WERI-Rb-1 (cell line): ENCODE results near the gene PPFIBP1.
"Not testable (repeated sequence)": the region's sequence is repeated elsewhere in the genome, so short reads cannot be mapped to it uniquely, and the experiment has no call there.

Experiments used
- DNase-seq: peaks from one replicate; pipeline ENCODE4 v3.0.0-alpha.2; 2020
- H3K27ac ChIP-seq: fragments of 250-450 bp; sonication (Bioruptor Pico); 2 replicates; pipeline ENCODE4 v1.5.1; 2020; ENCODE audit warnings: mild to moderate bottlenecking, moderate library complexity
- H3K27me3 ChIP-seq: fragments of 250-450 bp; sonication (Bioruptor Pico); 2 replicates; pipeline ENCODE4 v1.5.1; 2021; ENCODE audit warnings: mild to moderate bottlenecking, low read depth, moderate library complexity; ENCODE audit not compliant: insufficient read depth, severe bottlenecking
- H3K36me3 ChIP-seq: fragments of 250-450 bp; sonication (Bioruptor Pico); 2 replicates; pipeline ENCODE4 v1.5.1; 2020; ENCODE audit warnings: mild to moderate bottlenecking, moderate library complexity
- H3K4me3 ChIP-seq: 2 replicates; pipeline ENCODE4 v1.5.1; 2011; ENCODE audit warnings: low read depth, mild to moderate bottlenecking, control low read depth, low read length
- H3K9me3 ChIP-seq: fragments of 250-450 bp; sonication (Bioruptor Pico); 2 replicates; pipeline ENCODE4 v1.5.1; 2021; ENCODE audit warnings: mild to moderate bottlenecking, moderate library complexity; ENCODE audit not compliant: severe bottlenecking
- TF ChIP-seq, protein P1 (sequence below): IDR thresholded peaks from 2 replicates; pipeline ENCODE4 v1.5.1; 2011; ENCODE audit warnings: low read depth, mild to moderate bottlenecking, control low read depth, inconsistent platforms, low read length

Gene PPFIBP1

GRCh38 chr12:27580561-27581330 is 56.7 kb downstream of the PPFIBP1 start:
- Histone ChIP-seq H3K27me3 (no peaks in the 10 kb centered on the region), H3K27ac (no peak overlapping the region), H3K9me3 (no peaks in the 10 kb centered on the region), H3K36me3 (no peaks in the 10 kb centered on the region), H3K4me3 (no peak overlapping the region)
- DNase-seq = no peak
- TF ChIP-seq, protein P1, sequence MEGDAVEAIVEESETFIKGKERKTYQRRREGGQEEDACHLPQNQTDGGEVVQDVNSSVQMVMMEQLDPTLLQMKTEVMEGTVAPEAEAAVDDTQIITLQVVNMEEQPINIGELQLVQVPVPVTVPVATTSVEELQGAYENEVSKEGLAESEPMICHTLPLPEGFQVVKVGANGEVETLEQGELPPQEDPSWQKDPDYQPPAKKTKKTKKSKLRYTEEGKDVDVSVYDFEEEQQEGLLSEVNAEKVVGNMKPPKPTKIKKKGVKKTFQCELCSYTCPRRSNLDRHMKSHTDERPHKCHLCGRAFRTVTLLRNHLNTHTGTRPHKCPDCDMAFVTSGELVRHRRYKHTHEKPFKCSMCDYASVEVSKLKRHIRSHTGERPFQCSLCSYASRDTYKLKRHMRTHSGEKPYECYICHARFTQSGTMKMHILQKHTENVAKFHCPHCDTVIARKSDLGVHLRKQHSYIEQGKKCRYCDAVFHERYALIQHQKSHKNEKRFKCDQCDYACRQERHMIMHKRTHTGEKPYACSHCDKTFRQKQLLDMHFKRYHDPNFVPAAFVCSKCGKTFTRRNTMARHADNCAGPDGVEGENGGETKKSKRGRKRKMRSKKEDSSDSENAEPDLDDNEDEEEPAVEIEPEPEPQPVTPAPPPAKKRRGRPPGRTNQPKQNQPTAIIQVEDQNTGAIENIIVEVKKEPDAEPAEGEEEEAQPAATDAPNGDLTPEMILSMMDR = no peak

GRCh38 chr12:27581331-27581671 is 57.3 kb downstream of the PPFIBP1 start:
- H3K36me3 ChIP-seq, H3K4me3 ChIP-seq, H3K27me3 ChIP-seq, H3K9me3 ChIP-seq, DNase-seq, H3K27ac ChIP-seq: not testable (repeated sequence)

GRCh38 chr12:27581833-27582232 is 57.8 kb downstream of the PPFIBP1 start:
- not testable (repeated sequence) for H3K27me3 ChIP-seq, H3K36me3 ChIP-seq, DNase-seq, H3K9me3 ChIP-seq, H3K27ac ChIP-seq, H3K4me3 ChIP-seq

- DNase-seq, H3K36me3 ChIP-seq, H3K9me3 ChIP-seq, H3K27me3 ChIP-seq, H3K27ac ChIP-seq, H3K4me3 ChIP-seq: not testable (repeated sequence)
These were observed 58.4 kb downstream of the PPFIBP1 start for GRCh38 chr12:27582445-27582844.

GRCh38 chr12:27583057-27583797 is 59.2 kb downstream of the PPFIBP1 start:
- no peak for DNase-seq
- TF ChIP-seq, protein P1 = no peak
- no peak overlapping the region for H3K27ac ChIP-seq

GRCh38 chr12:27583981-27584380 is 60.0 kb downstream of the PPFIBP1 start:
- Histone ChIP-seq H3K27me3 (no peaks in the 10 kb centered on the region), H3K27ac (no peak overlapping the region), H3K4me3 (no peak overlapping the region), H3K36me3 (no peaks in the 10 kb centered on the region), H3K9me3 (no peaks in the 10 kb centered on the region)
- no peak for DNase-seq
- TF ChIP-seq, protein P1 = no peak

More at GRCh38 chr12:27583057-27583797, 59.2 kb downstream of the PPFIBP1 start:
- Histone ChIP-seq H3K4me3 (no peak overlapping the region), H3K27me3 (no peaks in the 10 kb centered on the region), H3K9me3 (no peaks in the 10 kb centered on the region), H3K36me3 (no peaks in the 10 kb centered on the region)

DNA sequence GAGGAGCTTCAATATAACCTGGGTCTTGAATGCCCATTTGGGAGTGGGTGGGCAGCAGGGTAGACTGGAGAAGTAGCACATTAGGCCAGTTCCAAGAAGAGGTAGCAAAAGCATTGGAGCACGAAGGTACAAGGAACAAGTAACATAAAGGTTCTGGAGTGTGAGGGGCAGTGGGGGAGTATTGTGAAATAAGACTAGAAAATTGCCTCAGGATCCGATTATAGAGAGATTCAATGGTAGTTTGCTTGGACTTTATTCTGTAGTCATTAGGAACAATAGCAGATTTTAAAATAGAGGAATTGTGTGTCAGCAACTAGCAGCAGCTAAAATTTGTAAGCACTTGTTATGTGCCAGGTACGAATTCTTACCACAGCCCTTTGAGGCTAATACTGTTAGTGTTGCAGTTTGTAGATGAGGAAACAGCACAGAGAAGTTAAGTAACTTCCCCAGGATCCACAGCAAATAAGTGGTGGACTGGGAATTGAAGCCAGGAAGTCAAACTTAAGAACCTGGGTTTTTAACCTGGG is 61.8 kb downstream of the PPFIBP1 start:
- TF ChIP-seq, protein P1 = no peak
- no peak for DNase-seq

DNA sequence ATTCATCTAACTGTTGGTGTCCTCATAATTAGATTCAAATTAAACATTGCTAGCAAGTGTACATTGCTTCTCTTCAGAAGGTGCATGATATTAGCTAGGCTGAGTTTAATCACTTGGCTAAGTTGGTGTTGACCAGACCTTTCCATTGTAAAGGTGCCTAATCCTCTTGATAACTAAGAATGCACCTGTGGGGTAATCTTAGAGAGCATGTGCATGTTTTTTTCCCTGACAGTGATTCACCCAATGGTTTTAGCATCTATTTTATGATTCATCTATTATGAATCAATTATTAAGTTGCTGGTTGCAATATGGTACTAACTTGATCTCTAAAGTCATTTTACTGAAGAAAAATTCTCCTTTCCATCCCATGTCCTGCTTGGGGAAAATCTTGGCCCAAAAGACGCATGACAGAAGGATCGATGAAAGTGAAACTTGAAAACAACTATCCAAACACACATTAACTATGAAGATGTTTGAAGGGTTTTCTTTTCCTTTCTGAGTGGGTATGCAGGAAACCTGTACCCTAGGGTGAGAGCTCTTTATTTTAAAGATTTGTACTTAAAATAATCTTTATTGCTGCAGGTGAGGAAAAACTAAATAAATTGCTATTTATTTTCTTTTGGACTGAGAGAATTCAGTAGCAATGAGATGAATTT is 64.2 kb downstream of the PPFIBP1 start:
- H3K36me3 ChIP-seq, H3K27me3 ChIP-seq, H3K9me3 ChIP-seq, DNase-seq, H3K4me3 ChIP-seq, H3K27ac ChIP-seq: not testable (repeated sequence)

More for the DNA sequence above, 61.8 kb downstream of the PPFIBP1 start:
- Histone ChIP-seq H3K27me3 (no peaks in the 10 kb centered on the region), H3K9me3 (no peaks in the 10 kb centered on the region), H3K4me3 (no peak overlapping the region), H3K27ac (no peak overlapping the region), H3K36me3 (no peaks in the 10 kb centered on the region)
